Fibroblast of skin of scalp (primary cell): ENCODE measurements around the gene SERPINA4.
"Not testable (repeated sequence)": the region's sequence is repeated elsewhere in the genome, so short reads cannot be mapped to it uniquely, and the experiment has no call there.

Source experiments
- DNase-seq: peaks from one replicate; pipeline ENCODE4 v3.0.0-alpha.2; 2013

The SERPINA4 gene

DNA sequence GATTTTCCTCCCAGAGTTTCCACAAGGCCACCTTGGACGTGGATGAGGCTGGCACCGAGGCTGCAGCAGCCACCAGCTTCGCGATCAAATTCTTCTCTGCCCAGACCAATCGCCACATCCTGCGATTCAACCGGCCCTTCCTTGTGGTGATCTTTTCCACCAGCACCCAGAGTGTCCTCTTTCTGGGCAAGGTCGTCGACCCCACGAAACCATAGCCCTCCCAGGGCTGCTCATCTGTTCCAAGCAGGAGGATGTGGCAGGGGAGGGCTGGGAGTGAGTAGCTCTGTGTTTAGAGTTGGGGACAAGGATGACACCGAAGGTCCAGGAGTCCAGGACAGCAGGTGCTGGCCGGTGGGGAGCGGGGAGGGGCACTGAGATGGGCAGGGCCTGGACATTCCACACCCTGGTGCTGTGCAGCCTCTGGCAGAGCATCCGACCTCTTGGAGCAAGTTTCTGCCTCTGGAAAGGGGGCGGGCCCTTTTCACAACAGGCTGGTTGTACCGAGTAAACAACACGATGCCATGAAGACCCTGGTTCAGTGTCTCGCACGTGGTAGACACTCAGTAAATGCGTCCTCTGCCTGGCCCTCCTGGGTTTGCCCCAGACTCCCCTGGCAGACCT, 8.2 kb downstream of the SERPINA4 start:
- DNase-seq = no peak

DNA sequence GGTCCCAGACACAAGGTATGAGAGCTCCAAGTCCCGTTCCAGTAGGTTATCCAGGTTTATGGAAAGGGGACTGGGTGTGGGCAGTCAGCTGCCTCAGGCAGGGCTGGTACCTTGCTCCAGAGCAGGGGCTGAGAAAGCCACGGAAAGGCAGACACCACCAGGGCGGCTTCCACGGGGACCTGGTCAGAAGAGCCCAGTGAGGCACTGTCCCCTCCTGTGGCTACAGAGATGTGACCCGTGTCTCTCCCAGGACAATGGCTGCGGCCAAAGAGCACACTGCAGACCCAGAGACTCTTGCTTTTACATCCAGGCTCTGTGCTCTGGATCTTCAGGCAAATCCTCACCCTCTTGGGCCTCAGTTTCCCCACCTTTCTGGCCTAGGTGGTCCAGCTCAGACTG, 8.8 kb downstream of the SERPINA4 start:
- DNase-seq = no peak

DNA sequence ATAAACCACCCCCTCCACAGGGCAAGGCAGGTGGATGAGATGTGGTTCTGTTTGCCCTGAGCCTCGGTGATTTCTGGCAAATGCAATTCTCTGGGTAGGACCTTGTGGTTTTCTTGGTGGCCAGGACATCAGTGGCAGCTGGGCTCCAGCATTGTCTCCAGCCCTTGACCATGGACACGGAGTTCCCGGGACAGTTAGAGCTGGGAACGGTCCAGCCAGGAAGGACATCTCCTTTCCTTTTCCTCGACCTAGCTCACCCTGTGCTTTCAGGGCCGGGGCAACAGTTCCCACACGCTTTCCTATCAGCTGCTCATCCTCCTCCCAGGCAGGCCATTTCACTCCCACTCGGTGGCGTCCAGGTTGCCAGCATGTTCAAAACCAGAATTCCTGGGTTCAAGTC, 9.2 kb downstream of the SERPINA4 start:
- DNase-seq = no peak

DNA sequence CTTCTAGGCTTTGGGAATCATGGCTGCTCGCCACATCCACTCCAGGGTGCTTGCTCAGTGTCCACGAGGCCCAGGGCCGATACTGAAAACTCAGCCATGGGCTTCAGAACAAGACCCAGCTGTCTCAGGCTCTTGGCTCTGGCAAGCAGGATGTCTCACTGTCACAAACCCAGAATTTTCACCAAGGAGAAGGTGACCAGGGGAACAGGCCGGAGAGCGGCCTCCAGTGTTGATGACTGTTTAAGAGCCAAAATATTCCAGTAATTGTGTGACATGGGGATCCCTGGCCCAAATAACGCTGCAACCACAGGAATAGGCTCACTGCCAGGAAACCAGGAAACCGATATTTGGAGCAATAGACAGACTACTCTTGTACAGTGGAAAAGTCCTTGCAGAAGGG, 10.2 kb downstream of the SERPINA4 start:
- DNase-seq = peak; percentile 22

DNA sequence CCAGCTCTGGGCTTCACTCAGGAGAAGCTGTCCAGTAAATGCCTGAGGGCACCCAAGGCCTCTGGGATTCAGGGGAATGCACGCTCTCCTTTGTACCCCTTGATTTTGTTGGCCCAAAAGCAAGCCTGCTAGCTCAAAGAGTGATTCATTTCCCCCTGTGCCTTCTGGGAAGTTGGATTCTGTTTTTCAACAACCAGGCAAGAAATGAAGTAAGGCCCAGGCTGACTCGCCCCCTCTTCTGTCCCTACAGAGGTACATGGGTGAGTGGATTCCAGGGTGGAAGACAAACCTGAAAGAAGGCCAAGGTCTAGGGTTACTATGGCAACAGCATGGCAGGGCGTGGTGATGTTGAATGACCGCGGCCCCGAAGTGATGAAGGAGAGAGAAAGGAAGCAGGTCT, 10.7 kb downstream of the SERPINA4 start:
- DNase-seq = peak; percentile 57

DNA sequence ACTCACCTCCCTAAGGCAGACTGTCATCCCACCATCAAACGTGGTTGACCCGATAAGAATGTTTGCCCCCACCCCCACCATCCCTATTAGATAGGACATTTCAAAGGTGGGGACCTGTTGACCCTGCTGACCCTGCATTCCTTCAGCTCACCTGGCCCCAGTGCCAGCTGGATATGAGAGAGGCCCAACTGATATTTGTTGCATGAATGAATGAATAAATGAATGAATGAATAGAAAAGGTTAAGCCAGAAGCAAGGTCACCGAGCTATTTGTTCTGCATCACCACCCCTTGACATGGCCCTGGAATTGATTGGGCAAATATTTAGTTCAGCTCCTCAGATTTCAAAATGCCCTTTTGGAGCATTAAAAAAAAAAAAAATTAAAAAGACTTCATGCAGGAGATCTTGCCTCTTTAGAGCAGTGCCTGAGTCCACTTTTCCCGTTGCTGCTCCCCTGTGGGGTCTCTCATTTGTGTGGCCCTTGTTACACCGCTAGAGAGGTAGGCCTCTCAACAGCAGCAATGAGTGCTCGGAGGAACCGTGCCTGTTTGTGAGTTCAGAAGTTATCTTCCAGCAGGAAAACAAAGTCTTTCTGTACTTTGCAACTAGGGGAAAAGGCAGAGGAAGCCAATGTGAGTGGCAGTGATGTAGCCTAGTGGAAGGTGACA, 11.5 kb downstream of the SERPINA4 start:
- DNase-seq = no peak

DNA sequence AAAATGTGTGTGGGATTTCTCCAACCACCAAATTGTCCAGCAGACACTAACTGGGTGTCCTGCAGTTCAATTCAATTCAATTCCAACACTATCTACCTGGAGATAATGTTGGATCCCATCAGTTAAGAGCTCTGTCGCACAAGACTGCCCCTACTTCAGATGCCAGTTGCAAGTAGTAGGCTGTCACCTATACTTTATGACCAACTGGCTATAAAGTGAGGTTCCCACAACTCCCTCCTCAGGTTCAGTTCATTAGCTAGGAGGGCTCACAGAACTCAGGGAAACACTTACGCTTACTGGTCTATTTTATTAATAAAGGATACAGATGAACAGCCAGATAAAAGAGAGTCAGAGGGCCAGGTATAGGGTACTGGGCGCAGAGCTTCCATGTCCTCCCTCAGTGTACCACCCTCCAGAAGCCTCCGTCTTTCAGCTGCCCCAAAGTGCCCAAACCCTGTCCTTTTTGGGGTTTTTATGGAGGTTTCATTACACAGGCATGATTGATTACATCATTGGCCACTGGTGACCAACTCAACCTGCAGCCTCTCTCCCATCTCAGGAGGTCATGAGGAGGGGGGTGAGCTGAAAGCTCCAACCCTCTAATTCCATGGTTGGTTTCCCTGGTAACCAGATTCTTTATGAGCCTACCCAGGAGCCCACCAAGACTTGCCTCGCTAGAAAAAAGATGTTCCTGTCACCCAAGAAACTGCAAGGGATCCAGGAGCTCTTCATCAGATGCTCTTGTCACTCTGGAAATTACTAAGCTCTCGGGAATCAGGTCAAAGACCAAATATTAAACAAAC, 12.4 kb downstream of the SERPINA4 start:
- no peak for DNase-seq

DNA sequence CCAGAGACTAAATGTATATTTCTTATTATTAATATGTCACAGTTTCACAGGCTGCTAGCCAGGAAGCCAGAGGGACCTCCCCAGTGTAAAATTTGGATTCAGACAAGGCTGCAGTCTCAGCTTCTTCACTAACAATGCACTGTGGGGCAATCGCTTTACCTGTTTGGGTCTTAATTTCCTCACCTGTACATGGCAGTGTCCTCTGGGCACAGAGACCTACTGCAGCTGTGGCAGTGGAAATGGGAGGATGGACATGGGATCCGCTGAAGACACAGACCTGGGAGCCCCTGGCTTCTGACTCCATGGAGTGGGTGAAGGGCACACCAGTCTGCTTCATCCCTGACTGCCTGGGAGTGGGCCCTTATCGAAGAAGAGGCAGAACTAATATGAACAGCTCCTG, 13.1 kb downstream of the SERPINA4 start:
- no peak for DNase-seq

DNA sequence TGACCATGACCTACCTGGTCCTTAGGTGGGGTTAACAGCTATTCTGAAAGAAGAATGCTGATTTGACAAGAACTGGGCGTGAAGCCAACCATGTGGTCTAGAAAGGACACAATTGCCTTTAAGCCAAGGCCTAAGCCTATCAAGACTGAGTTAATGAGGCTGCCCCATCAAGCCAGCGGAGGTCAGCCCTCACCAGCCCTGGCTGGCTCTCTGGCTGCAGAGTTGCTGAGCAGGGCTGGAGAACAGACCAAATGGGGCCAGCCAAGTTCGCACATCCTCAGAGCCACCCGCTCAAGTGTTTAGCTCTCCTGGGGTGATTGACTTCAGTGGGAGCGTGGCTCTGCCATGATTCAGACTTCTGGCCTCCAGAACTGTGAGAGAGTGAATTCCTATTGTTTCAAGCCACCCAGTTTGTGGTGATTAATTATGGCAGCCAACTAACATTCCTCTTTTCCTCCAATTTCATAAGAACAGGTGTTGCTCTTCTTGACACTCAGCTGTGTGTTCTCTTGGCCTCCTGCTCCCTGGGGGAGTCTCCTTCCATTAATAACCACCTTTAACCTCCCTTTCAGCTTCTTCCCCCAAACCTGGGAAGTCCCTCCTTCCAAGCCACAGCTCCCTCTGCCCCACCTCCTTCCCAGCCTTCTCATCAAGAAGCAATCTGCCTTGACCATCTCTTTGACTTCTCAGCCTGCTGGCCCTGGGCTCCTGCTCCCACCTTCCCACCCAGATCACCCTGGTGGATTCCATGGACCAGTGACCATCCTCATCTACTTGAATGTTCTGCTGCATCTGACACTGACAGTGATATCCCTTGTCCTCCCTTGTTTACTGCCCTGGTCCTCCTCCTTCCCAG, 14.7 kb downstream of the SERPINA4 start:
- peak; percentile 51 for DNase-seq

DNA sequence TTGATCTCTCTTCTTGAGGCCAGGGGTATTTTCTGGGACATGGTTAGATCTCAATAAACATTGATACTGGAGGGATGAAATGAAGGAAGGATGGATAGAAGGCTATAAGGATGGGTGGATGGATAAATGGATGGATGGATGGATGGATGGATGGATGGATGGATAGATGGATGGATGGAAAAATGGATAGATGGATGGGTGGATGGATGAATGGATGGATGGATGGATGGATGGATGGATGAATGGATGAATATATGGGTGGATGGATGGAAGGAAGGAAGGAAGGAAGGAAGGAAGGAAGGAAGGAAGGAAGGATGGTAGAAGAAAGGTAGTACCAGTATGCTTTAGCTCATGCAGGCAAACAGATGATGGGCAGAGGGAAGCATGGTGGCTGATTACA, 16.2 kb downstream of the SERPINA4 start:
- DNase-seq = not testable (repeated sequence)

DNA sequence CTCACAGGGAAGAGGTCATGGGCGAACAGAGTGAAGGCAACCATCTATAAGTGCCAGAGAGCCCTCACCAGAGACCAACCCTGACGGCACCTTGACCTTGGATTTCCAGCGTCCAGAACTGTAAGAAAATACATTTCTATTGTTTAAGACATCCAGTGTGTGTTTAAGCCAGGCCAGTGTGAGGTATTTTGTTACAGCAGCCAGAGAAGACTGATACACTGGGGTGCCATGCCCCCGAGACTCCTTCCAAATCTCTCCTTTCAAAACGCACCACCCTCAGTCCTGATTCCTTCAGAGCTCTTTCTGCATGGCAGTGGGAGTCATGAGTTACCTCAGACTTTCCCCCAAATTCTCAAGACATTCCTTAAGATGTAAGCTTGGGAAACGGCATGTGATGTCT, 17.5 kb downstream of the SERPINA4 start:
- no peak for DNase-seq

DNA sequence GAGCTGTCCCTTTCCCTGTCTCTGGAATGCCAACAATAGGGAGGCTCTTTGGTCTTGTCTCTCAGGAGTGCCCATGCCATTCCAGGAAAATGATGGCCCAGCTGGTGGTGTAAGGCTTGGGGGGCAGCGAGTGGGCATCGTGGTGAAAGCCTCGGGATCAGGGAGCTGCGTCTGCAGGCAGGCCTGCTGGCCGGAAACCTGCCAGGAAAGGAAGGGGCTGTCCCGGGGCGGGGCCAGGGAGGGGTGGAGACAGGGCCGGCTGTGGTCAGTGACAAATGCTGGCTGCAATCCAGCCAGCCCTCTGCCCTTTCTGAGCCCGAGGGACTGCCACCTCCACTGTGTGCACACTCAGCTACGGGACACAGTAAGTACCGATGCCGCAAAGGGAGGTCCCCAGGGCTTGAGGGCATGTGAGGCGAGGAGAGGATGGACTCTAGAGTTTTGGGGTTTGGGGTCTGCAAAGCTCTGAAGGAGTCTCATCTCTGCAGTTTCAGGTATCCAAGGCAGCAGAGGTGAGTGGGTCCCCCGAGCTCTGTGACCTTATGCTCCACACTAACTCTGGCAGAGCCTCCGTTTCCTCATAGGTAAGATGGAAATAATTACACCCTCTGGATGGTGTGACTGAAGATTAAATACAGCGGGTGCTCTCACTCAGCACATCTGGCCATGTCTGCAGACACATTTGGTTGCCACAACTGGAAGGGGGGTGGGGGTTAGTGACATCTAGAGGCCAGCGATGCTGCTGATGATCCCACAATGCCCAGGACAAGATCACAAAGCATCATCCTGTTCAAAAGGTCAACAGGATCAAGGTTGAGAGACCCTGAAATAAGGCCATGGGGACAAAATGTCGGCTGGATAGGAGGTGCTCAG, 20.1 kb downstream of the SERPINA4 start, which contains the start of gene SERPINA5:
Gene SERPINA5 (plus strand): TSS at position 300 of the 873 bp plus-strand sequence. CDS start 5,937 bp downstream, outside the sequence.
- DNase-seq = peak; percentile 25

DNA sequence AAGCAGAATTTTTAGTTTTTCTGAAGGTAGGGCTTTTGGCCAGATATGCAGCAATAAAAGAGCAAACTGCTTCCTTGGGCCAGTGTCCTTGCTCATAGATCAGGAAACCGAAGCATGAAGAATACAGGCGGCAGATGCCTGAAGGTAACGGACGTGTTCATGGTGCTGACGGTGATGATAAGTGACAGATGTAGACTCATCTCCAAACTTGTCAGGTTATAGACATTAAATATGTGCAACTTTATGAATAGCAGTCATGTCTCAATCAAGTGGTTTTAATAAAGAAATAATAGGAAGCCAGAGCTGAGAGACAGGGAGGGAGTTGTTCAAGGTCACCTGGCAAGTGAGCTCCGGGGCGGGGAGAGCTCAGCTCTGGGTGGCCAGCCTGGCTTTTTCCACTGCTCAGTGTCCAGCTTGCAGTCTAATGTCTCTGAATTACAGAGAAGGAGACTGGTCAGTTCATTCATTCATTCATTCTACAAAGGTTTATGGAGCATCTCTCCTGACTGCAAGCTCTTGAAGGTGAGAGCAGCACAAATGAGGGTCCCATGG, 21.0 kb downstream of the SERPINA4 start:
- DNase-seq = no peak

DNA sequence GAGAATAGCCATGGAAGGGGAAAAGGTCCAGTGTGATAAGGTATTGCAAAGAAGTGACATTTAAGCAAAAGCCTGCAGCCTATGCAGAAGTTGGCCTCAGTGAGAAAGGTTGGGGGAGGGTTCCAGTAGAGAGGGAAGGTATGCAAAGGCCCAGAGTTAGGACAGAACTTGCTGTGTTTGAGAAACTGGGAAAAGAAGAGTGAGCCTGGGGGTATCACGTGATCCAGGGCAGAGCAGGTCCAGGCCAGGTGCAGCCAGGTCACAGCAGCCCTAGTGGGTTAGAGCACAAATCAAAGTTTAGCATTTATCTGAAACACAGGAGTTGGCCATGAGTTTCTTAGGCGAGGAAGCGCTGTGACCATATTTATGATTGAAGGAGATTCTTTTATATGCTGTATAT, 21.6 kb downstream of the SERPINA4 start:
- no peak for DNase-seq

DNA sequence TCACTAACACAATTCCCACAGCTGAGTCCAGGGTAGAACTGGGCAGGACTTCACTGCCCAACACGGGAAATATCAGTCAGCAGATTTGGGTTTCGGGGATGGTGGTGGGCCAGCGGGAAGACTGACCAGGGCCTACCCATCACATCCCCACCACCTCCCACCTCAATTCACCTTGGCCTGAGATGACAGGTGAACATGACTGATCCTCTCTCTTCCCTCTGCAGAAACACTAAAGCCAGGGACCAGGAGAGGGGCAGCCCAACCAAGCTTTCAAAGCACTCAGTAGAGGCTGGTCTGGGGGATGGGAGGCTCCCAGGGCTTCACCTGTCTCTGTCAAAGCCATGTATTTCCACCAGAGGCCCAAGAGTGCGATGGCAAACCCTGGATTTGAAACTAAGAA, 22.3 kb downstream of the SERPINA4 start:
- no peak for DNase-seq

DNA sequence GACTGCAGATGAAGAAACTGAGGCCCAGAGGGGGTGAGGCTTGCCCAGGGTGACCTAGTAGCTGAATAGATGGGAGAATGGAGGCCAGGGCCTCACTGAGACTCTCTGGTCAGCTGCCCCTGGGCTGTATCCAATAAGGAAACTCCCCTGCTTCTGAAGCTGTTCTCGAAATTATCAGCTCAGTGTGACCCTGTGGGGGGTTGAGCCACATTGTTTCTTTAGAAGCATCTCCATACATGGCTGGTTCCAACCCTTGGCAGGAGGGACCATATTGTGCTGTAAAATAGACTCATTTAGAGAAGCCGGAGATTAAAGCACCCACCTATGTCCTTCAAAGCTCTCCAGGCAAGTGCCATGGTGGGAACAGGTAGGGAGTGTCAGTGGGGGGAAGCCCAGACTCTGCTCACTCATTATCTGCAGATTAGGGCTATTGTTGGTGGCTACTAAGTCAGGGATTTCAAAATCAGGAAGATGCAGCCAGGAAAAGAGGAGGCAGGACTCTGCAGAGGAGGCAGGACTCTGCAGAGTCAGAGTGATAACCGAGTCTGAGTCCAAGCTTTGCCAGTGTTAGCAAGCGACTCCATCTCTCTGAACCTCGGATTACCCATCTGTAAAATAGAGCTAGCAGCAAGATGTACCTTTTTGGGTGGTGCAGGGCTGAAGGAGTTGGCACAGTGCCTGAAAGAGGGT, 23.5 kb downstream of the SERPINA4 start:
- DNase-seq = no peak

DNA sequence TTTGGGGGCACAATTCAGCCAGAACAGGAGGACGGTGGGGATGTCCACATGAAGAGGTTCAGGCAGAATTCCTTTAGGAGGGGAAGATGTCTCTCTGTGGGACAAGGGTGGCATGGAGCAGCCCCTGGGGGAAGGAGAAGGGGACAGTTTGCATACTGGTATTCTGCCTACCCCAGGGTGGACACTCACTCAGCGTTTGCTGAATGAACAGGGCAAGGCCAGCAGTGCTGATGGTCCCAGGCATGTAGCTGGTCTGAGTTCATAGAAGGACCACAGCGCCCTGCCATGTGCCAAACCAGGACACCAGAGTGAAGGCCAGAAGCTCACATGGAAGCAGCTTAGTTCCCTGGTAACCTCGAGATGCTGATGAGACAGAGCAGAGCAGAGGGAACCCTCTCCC, 25.4 kb downstream of the SERPINA4 start:
- no peak for DNase-seq

DNA sequence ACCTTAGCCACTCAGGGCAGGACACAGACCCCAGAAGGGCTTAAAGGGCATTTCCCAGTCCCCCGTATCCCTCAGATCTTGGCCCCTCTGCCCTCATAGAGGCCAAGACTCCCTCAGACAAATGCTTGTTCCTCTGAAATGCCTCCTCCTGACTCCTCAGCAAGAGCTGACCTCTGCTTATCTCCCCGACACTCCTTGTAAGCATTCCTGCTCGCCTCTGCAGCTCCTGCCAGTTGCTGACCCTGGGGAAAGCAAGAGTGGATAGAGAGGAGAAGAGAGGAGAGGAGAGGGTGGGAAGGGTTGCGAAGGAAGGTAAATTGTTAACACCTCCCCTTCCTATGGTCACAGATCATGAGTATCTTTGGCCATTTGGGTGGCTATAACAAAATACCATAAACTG, 27.1 kb downstream of the SERPINA4 start:
- DNase-seq = no peak

DNA sequence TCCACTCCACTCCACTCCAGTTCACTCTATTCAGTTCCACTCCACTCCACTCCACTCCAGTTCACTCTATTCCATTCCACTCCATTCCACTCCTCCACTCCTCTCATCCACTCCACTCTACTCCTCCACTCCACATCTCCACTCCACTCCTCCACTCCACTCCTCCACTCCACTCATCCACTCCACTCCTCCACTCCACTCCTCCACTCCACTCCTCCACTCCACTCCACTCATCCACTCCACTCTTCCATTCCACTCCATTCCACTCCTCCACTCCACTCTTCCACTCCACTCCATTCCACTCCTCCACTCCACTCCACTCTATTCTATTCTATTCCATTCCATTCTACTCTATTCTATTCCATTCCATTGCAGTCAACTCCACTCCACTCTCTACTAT, 29.8 kb downstream of the SERPINA4 start:
- no peak for DNase-seq

DNA sequence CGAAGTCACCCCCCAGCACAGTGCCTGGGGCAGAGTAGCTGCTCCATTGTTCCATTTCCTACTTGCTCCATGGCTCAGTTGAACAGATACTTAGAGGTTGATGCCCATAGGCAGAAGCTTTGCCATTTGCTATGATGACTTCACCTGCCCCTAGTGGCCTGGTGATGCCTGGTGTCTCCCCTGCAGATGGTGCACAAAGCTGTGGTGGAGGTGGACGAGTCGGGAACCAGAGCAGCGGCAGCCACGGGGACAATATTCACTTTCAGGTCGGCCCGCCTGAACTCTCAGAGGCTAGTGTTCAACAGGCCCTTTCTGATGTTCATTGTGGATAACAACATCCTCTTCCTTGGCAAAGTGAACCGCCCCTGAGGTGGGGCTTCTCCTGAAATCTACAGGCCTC, 30.6 kb downstream of the SERPINA4 start:
- no peak for DNase-seq

DNA sequence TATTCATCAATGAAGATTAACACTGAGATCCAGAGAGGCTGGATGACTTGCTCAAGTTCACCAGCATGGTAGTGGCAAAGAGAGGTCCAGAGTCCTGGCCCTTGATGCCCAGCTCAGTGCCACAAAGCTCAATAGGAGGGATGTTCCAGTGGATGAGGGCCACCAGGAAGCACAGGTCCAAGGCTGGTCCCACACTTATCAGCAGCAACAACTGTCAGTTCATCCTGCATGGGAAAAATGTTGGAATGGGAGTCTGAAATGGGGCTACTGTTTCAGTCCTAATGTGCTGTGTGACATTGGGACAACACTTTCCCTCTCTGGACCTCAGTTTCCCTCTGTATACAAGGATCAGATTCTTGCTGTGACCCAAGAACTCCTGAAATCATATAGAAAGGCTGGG, 31.2 kb downstream of the SERPINA4 start:
- DNase-seq = no peak
